SK-N-SH (cell line): ENCODE measurements around the gene VPS35. TPM values are rescaled to one million over a fixed set of nuclear protein-coding genes. Genes with fewer than 3 reads are reported as not detected.

Experiments used
- polyA plus RNA-seq, 3 experiments: library from polyadenylated mRNA; depleted of rRNA; stranded (reverse); fragments of >200 nt; gene quantifications; 2 replicates each; pipeline ENCODE4 v1.2.3, GENCODE V29; 2012

The VPS35 gene
- polyA plus RNA-seq, 1 of the 3 experiments (the other 2 are of a cell fraction) = 17.5 TPM

Other genes with a start within 250 kb of the VPS35 start
- 11.1 and 12.5 TPM in 2 replicates for gene SHCBP1, start 67.8 kb downstream of the VPS35 start, polyA plus RNA-seq (2012; rRNA removed)
- gene ORC6, start 481 bp upstream of the VPS35 start, polyA plus RNA-seq (2012; rRNA removed) = 17.4 and 20.2 TPM in 2 replicates
- gene MYLK3, start 59.2 kb upstream of the VPS35 start, polyA plus RNA-seq (2012; rRNA removed) = 0.05 and 0.15 TPM in 2 replicates
- 3.5 TPM in 2 replicates for gene C16orf87, start 142.0 kb upstream of the VPS35 start, polyA plus RNA-seq (2012; rRNA removed)
- 19.9 and 21.9 TPM in 2 replicates for gene GPT2, start 195.2 kb upstream of the VPS35 start, polyA plus RNA-seq (2012; rRNA removed)